ENCODE results near the gene CELF2.

Gene CELF2

DNA sequence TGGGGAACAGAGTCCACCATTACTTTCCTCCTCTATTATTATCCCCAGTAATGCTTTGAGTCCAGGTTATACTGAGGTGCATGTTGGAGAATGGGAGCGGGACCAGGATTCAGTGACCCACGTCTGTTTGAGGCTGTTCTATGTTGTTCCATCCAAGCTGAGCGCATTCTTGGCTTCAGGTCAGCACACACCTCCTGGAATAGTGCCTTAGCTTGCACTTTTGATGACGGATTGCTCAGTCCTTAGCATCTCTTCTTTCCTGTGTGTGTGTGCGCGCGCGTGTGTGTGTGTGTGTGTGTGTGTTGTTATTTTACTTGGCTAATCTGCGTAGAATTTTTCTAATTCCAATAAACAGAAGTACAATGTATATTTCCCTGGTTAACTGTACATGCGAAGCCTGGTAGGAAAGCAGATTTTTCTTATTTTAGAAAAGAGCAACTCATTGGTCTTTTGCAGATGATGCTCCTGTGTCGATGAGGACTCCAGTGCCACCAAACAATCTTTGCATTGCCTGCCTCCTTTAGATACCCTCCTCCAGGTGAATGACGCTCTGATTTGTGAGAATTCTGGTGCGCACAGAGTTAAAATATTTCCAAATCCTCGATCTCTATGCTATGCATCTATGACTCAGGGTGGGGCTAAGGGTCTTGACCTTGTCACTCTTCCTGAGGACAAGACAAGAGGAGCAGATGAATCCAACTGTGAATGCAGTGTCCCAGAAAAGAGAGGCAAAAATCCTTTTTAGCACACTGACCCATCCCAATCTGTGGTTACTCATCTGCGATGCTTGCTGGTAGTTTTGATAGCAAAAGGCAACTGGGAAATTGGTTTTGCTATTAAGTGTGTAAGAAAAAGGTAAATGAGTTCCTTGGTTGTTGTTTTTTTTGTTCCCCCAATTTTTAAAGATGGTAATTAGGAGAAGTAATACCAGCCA, 13.3 kb upstream of the CELF2 start:
- no peak for DNase-seq (ENCODE audit: low read depth in 2 of 2)

GRCh38 chr10:11005725-11006427, 11.8 kb upstream of the CELF2 start:
- no peak for DNase-seq (ENCODE audit: low read depth in 2 of 2)

GRCh38 chr10:11006428-11006825, 11.2 kb upstream of the CELF2 start:
- DNase-seq (ENCODE audit: low read depth in 2 of 2): no peak

- DNase-seq (ENCODE audit: low read depth in 2 of 2): no peak
Observed at GRCh38 chr10:11007476-11008020, 10.1 kb upstream of the CELF2 start.

DNA sequence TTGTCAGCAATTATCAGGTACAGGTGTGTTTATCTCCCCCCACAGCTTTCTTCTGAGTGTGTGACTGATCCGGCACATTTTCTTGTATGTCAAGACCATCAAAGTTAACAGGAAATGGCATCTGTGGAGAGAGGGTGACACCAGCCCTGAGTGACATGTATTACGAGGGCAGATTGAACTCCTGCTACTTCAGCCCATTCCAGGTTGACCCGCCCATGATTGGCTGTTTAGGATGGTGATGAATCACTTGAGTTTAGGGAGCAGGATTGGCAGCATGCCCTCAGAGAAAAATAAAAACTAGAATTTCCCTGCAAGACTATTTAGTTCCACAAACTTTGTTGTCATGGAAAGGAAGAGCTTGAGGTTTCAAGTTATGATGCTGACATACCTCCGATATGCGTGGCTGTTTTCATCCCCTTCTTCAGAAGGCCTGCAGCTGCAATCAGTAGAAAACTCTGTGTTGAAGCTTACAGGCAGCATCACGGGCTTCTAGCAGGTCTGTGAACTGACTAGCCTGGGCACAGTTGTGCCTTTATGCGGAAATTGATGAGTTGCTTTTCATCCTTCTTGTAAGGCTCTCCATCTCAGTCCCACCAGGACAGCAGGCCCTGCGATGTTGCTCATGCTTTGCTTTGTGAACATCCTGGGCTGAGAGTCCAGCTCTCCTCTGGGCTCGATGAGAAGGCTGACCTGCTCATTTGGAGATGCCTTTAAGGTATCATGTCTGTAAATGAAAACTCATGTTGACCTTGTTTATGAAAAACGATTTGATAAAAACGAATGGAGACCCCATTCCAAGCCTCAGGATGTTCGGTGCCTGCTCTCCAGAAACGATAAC, 8.0 kb upstream of the CELF2 start:
- DNase-seq (ENCODE audit: low read depth in 2 of 2): no peak

DNA sequence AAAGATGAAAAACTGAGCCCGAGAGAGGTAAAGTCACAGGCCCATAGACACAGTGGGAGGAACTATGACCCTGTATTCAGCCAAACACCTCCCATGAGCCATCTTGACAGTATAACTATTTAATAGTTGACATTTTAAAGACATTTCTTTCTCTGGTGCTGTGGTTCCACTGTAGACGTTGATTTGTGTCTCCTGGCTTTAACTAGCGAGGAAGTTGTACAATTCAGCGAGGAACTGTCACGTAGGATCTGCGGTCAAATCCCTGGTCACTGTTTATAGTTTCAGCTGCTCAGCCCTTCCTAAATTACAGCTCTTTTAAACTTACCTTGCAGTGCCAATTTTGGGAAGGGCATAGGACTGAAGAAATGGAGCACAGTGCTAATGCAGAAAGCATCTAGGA, 7.1 kb upstream of the CELF2 start:
- DNase-seq (ENCODE audit: low read depth in 2 of 2): no peak

DNA sequence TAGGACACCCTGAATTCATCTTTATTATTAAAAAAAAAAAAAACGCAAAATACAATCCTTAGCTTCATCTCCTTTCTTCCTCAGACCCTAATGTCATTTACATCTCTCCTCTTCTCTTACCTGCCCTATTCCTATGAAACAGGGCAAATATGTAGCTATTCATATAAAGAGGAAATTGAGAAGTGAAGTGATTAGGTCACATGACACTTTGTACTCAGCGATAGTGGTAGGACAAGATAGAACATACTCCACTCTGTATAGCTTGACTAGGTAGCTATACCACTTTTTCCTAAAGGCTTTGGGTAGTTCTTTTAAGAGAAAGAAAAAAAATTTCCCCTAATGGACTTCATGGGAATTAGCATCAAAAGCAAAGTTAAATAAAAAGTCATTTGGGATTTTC, 6.2 kb upstream of the CELF2 start:
- DNase-seq (ENCODE audit: low read depth in 2 of 2): no peak

- DNase-seq (ENCODE audit: low read depth in 2 of 2): no peak
Observed at GRCh38 chr10:11011984-11012383, 5.7 kb upstream of the CELF2 start.

DNA sequence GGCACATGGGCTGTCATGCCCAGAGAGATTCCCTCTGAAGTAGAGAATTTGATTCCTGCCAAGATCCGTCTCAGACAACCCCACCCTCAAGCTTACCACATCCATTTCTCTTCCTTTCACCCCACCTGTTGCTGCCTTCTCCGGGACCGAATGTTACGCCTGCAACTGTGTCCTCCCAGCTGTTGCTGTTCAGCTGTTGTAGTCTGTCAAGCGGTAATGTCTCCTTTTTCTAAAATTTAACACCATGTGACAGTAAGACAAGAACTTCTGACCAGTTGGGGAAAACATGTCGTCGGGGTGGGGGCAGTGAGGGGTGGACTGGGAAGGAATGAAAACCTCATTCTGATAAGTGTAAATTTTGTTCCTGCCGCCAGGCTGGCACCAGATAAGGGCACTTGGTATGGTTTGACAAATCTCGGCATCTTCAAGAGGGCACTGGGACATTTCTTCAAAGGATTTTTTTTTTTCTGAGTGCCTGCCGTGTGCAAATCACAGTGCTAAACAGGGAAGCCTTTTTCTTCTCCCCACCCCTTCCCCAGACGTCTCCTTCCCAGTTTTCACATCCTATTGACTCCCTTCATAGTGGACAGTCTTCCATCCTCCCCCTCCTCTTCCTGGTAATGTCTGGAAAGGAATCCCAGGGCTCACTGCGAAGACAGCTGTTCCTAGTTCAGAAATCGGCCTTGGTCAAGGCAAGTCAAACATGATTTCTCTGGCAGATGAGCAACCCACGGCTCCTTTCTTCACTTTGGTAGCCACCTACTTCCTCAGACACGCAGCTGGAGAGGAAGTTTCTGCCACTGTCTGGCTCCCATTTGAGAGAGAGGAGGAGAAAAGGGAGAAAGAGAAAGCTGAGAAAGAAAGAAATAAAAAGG, 5.0 kb upstream of the CELF2 start:
- no peak for DNase-seq (ENCODE audit: low read depth in 2 of 2)

GRCh38 chr10:11013836-11014235, 3.8 kb upstream of the CELF2 start:
- DNase-seq (ENCODE audit: low read depth in 2 of 2): no peak

- no peak for DNase-seq (ENCODE audit: low read depth in 2 of 2)
Observed at GRCh38 chr10:11014671-11015445, 2.8 kb upstream of the CELF2 start.

DNA sequence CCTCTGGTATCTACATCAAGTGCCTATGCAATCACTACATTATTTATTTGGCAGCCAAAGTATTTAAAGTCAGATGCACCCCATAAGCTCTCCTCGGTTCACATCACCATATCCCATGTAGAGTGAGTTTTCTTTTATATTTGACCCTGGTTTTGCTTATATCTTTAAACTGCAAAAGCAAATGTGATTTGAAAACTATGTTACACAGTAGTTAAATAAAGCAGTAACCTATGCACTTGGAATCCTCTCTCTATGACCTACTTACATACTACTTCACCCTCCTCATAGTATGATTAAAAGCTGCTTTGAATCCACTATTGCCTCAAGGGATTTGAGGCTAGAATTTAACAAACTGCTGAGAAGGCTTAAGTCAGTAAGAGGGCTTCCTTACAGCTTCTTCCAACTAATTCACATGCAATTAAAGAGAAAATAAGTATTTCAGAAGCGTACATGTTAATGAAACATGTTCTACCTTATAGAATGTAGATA, 2.2 kb upstream of the CELF2 start:
- no peak for DNase-seq (ENCODE audit: low read depth in 2 of 2)

DNA sequence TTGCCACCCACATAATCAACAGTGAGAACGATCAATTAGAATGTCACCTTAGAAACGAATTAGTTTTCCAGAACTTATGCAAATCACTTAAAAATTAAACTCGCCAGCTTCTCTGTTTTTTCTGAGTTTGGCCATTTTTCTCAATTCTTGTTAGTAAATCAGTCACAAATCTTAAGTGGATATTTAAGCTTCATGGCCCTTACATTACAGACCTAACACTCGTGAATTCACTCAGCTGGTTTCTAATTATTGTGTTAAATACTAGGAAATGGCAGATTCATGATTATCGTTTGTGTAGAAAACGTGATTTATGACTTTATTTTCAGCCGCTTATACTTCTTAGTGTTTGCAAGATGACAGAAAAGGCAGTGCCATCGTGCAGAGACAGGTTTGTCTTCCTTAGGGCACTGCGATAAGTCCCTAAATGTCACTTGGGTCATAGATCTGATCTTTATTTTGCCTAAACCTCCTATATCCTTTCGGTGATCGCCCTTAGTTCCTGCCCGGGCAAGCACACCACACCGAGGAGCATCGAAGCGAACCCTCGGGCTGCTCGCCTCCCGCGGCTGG, 587 bp upstream of the CELF2 start:
- DNase-seq (ENCODE audit: low read depth in 2 of 2): no peak

DNA sequence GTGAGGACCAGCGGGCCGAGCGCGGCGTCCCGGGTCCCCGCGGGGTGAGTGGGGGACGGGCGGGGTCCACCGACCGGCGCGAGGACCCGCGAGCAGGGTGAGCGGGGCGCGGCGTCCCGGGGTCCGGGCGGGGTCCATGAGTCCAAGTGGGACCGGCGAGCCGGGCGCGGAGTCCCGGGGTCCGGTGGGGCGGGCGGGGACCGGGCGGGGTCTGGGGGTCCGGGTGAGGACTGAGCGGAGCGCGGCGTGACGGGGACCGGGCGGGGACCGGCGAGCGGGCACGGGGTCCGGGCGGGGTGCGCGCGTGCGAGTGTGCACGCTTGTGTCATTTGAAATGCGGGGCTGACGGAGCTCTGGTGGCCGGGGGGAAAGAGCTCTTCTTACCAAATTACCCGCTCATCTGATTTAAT, 765 bp downstream of the CELF2 start:
- DNase-seq (ENCODE audit: low read depth in 2 of 2): no peak

DNA sequence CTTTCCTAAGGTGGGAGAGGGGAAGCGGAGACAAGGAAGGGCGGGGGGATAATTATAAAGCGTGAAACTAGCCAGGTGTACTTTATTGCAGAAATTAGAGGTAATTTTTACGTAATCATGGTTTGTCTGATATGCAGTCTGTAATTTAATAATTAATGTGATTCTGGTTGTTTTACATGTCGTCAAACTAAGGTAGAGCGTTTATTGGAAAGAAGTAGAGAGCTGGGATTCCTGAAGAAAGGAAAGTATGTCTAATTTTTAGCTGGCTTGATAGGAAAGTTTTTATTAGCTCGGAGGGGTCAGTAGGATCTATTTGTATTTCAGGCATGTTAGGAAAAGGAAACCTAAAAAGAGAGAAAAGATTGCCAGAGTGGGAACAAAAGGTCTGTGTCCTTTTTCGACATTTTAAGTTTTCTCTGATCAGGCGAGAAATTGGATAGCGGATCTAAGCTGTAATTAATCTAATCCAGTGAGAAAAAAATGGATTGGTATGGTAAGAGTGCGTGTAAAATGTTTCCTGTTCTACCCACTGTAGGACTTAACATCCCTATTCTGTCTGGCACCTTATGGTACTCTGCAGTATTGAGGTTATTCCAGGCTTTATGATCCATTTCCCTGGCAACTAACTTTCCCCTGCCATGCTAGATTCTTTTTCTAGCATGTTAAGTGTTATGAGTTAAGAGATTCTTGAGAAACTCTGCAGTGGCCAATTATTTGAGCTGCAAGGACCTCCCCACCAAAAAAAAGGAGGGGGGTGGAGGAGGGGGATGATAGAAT, 1.4 kb downstream of the CELF2 start:
- DNase-seq (ENCODE audit: low read depth in 2 of 2): no peak

DNA sequence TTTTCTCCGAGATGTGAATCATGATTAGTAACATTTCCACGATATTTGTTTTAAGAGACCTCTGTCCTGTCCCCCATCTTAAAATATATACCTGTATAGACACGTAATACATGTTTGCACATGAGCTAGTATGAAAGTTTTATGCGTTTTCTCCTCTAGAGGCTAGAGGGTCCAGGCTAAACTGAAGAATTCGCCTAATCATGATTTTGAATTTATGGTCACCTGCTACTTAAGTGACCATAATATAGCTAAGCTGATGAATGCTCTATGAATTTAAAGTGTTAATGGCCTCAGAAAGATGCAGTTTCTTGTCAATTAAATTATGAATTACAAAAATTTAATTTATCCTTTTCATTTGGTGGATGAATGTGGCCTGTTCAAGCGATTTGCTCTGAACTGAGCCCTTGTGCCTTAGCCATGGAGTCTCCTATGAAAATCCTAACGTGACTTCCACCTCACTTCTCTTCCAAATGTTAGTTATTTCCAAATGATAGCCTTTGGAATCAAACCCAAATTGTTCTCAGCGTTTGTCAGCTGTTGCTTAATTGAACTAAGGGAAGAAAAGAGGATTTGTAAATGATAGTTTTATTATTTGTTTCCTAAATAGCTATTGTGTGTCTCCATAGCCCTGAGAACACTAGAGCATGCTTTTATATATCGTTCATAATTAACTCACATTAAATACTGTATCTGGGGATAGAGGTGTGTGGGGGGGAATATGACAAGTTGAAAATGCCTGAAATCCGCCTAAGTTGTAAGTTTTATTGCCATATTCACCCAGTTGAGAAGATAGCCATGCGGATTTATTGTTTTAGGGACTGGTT, 2.3 kb downstream of the CELF2 start:
- no peak for DNase-seq (ENCODE audit: low read depth in 2 of 2)

- no peak for DNase-seq (ENCODE audit: low read depth in 2 of 2)
Observed at GRCh38 chr10:11020548-11020942, 2.9 kb downstream of the CELF2 start.

- no peak for DNase-seq (ENCODE audit: low read depth in 2 of 2)
Observed at GRCh38 chr10:11022213-11022612, 4.5 kb downstream of the CELF2 start.
